Measurements from ENCODE around the gene TBCK. TPM values are rescaled to one million over a fixed set of nuclear protein-coding genes. Genes with fewer than 3 reads are reported as not detected.

TBCK gene
- total RNA-seq, 1 donor from 2014 or later: 77.8 TPM

DNA sequence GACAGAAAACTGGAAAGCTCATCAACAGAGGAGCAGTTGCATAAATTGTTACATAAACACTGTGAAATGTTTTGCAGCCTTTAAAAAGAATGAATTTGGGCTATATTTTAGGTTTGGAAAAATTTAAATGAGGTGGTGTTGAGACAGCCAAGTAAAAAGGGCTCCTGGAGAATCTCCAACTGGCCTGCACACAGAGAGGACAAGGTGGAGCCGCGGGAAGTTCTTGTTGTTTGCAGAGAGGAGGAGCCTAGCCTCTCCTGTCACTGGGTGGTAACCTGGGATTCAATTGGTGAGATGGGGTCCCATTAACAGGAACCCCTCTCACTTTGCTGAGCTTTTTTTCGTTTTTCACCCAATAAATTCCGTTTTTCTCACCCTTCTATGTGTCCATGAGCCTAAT is 39.2 kb upstream of the TBCK start:
- Mint-ChIP-seq H3K4me3 (ENCODE audit: low read depth) (no peak overlapping the region), H3K9me3 (ENCODE audit: low read depth) (no peaks in the 10 kb centered on the region), H3K36me3 (ENCODE audit: insufficient read depth) (peaks cover 2% of the 10 kb centered on the region), H3K4me1 (ENCODE audit: low read depth) (no peaks in the 10 kb centered on the region), H3K27ac (no peak overlapping the region), H3K27me3 (no peaks in the 10 kb centered on the region)
- TF ChIP-seq, protein P1, sequence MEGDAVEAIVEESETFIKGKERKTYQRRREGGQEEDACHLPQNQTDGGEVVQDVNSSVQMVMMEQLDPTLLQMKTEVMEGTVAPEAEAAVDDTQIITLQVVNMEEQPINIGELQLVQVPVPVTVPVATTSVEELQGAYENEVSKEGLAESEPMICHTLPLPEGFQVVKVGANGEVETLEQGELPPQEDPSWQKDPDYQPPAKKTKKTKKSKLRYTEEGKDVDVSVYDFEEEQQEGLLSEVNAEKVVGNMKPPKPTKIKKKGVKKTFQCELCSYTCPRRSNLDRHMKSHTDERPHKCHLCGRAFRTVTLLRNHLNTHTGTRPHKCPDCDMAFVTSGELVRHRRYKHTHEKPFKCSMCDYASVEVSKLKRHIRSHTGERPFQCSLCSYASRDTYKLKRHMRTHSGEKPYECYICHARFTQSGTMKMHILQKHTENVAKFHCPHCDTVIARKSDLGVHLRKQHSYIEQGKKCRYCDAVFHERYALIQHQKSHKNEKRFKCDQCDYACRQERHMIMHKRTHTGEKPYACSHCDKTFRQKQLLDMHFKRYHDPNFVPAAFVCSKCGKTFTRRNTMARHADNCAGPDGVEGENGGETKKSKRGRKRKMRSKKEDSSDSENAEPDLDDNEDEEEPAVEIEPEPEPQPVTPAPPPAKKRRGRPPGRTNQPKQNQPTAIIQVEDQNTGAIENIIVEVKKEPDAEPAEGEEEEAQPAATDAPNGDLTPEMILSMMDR (IDR thresholded peaks at IDR 0.05; ENCODE audit: unreplicated experiment): no peak
- no peak for DNase-seq (ENCODE audit: low spot score, unreplicated experiment)

DNA sequence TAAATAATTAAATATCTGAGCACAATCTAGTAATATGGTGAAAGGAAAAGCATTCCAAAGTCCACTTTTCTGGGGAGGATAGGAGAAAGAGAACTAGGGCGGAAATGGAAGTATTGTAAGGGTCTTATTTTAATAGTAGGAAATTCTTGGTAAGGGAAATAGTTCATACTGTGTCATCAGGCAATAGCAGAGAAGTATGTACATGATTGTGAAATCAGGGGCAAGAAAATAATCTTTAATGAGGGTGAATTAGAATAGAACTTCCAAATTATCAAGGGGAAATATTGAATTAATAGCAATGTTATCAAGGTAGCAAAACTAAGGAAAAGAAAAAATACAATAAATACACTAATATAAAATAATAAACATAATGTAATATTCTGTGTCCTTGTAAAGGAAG is 37.8 kb upstream of the TBCK start:
- no peaks in the 10 kb centered on the region for H3K9me3 Mint-ChIP-seq (ENCODE audit: low read depth)
- peaks cover 4% of the 10 kb centered on the region for H3K36me3 Mint-ChIP-seq (ENCODE audit: insufficient read depth)
- no peak overlapping the region for H3K27ac Mint-ChIP-seq
- TF ChIP-seq, protein P1 (IDR thresholded peaks at IDR 0.05; ENCODE audit: unreplicated experiment): no peak
- H3K4me3 Mint-ChIP-seq (ENCODE audit: low read depth): no peak overlapping the region
- DNase-seq (ENCODE audit: low spot score, unreplicated experiment): no peak
- H3K4me1 Mint-ChIP-seq (ENCODE audit: low read depth): no peaks in the 10 kb centered on the region
- H3K27me3 Mint-ChIP-seq: no peaks in the 10 kb centered on the region

DNA sequence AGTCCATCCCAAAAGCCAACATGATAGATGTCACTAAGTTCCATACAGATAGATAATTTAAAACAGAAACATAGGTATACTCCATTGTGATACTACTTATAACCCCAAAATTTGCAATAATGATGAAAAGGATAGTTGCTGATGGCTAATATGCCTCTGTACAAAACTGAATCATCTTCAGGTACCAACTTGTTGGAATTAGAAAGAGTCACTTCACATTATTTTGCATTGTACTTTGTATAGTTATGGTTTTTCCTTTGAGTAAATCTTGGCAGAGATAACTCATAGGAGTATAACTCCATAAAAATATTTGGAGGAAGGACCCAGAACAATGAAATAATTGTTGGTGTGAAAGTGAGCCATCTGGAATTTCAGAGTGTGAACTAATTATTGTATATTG is 35.0 kb upstream of the TBCK start:
- H3K36me3 Mint-ChIP-seq (ENCODE audit: insufficient read depth): peaks cover 6% of the 10 kb centered on the region
- H3K4me3 Mint-ChIP-seq (ENCODE audit: low read depth): no peak overlapping the region
- no peak overlapping the region for H3K27ac Mint-ChIP-seq
- DNase-seq (ENCODE audit: low spot score, unreplicated experiment): no peak
- H3K4me1 Mint-ChIP-seq (ENCODE audit: low read depth): no peaks in the 10 kb centered on the region
- TF ChIP-seq, protein P1 (IDR thresholded peaks at IDR 0.05; ENCODE audit: unreplicated experiment): no peak
- H3K9me3 Mint-ChIP-seq (ENCODE audit: low read depth): no peaks in the 10 kb centered on the region
- no peaks in the 10 kb centered on the region for H3K27me3 Mint-ChIP-seq

DNA sequence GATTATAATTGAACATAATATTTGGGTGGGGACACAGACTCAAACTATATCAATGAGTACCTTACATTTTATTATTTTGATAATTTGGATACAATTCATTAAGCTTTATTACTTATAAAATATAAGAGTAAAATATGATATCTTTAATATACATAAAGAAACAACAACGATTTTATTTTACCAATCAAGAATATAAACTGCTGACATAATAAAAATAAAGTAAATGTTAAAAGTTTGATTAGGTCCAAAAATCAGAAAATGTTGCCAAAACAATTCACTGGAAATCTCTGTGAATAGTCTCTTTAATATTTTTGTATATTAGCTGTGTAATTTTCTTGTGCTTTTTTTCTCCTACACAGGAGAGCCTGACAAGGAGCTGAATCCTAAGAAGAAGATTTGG is 31.2 kb upstream of the TBCK start:
- TF ChIP-seq, protein P1 (IDR thresholded peaks at IDR 0.05; ENCODE audit: unreplicated experiment): no peak
- Mint-ChIP-seq H3K36me3 (ENCODE audit: insufficient read depth) (peaks cover 7% of the 10 kb centered on the region), H3K4me3 (ENCODE audit: low read depth) (no peak overlapping the region), H3K9me3 (ENCODE audit: low read depth) (no peaks in the 10 kb centered on the region), H3K27me3 (no peaks in the 10 kb centered on the region), H3K4me1 (ENCODE audit: low read depth) (peaks cover 4% of the 10 kb centered on the region), H3K27ac (no peak overlapping the region)
- DNase-seq (ENCODE audit: low spot score, unreplicated experiment): no peak

DNA sequence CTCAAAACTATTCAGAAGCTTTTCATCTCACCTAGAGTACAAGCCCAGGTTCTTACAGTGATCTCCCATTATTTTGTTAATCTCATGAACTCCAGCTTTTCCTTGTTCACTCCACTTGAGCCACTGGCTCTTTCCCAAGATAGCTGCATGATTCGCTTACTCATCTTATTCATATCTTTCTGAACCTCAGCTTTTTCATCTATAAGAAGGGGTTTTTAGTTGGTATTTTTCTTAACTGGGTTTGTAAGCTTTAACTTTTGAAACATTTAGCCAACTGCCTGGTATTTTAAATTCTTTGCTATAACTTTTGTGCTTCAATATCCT is 28.6 kb upstream of the TBCK start:
- H3K27ac Mint-ChIP-seq: no peak overlapping the region

More for the DNA sequence above, 28.6 kb upstream of the TBCK start:
- Mint-ChIP-seq H3K9me3 (ENCODE audit: low read depth) (peaks cover 12% of the 10 kb centered on the region), H3K4me3 (ENCODE audit: low read depth) (no peak overlapping the region), H3K27me3 (no peaks in the 10 kb centered on the region), H3K36me3 (ENCODE audit: insufficient read depth) (peaks cover 19% of the 10 kb centered on the region), H3K4me1 (ENCODE audit: low read depth) (peaks cover 4% of the 10 kb centered on the region)
- DNase-seq (ENCODE audit: low spot score, unreplicated experiment): no peak
- TF ChIP-seq, protein P1 (IDR thresholded peaks at IDR 0.05; ENCODE audit: unreplicated experiment): no peak

Measured in progenitor cell of endocrine pancreas (in vitro differentiated cells).